Transverse colon (tissue), 4 donors: Measurements from ENCODE around the gene MCUR1. TPM values are rescaled to one million over a fixed set of nuclear protein-coding genes. Genes with fewer than 3 reads are reported as not detected.

Experiments used
- DNase-seq: peaks from one replicate; pipeline ENCODE4 v3.0.0-alpha.2; 2019
- H3K27ac ChIP-seq, 4 donors: fragments of 200-600 bp; sonication (generic); 2 replicates each; pipeline ENCODE4 v1.5.1; 2016 to 2018; ENCODE audit warnings: inconsistent platforms in 4 of 4
- H3K27me3 ChIP-seq: fragments of 200-600 bp; sonication (generic); 2 replicates; pipeline ENCODE4 v1.5.1; 2017; ENCODE audit warnings: inconsistent platforms
- H3K36me3 ChIP-seq, 4 donors: fragments of 200-600 bp; sonication (generic); 2 replicates each; pipeline ENCODE4 v1.5.1; 2017 to 2019; ENCODE audit warnings: inconsistent platforms in 4 of 4
- H3K4me1 ChIP-seq, 4 donors: fragments of 200-600 bp; sonication (generic); 2 replicates each; pipeline ENCODE4 v1.5.1; 2017 to 2020; ENCODE audit warnings: inconsistent platforms in 4 of 4
- H3K4me3 ChIP-seq, 4 donors: fragments of 200-600 bp; sonication (generic); 1 replicate in 1 of 4; 2 replicates in 3 of 4; pipeline versions ENCODE4 v1.5.1 to v1.6.1; 2017 to 2019; ENCODE audit warnings: inconsistent platforms in 4 of 4
- H3K9me3 ChIP-seq, 2 donors: fragments of 200-600 bp; sonication (generic); 2 replicates each; pipeline ENCODE4 v1.5.1; 2017 to 2019; ENCODE audit warnings: inconsistent platforms in 2 of 2
- EP300 ChIP-seq: sonication (generic); formaldehyde crosslinking; IDR thresholded peaks from one replicate; pipeline ENCODE4 v1.6.1; 2017; ENCODE audit warnings: antibody characterized with exemption, low read depth
- POLR2A ChIP-seq: fragments of 450-650 bp; IDR thresholded peaks from one replicate; pipeline ENCODE4 v1.6.1; 2016; ENCODE audit warnings: antibody characterized with exemption, mild to moderate bottlenecking, moderate library complexity
- POLR2AphosphoS5 ChIP-seq, 3 donors: sonication (generic); formaldehyde crosslinking; IDR thresholded peaks; one replicate each; pipeline ENCODE4 v1.6.1; 2016; ENCODE audit warnings: antibody characterized with exemption in 3 of 3
- WGBS, 2 donors: methylation state at CpG; one replicate each; pipeline ENCODE4 v1.1.5; 2018; ENCODE audit warnings: low coverage in 1 of 2; 5-methylcytosine and 5-hydroxymethylcytosine counted together
- in situ Hi-C, 4 donors: fragments of 200-750 bp; cut with MboI; loops; one replicate each; pipeline versions ENCODE4 v1.15.0 to v1.15.1; 2017; ENCODE audit warnings: low sequenced_read_pairs in 3 of 4, low pct_ligation_motif_present in 1 of 4, low pct_unique_long_range_greater_than_20kb in 1 of 4
- intact Hi-C: fragments of 100-400 bp; cut with DNase I; formaldehyde crosslinking; loops from one replicate; pipeline ENCODE4 v1.15.1; 2023; ENCODE audit warnings: low total_unique reads
- total RNA-seq, 4 donors: library from RNA; depleted of rRNA; stranded (reverse); fragments of >200 nt; gene quantifications; one replicate each; pipeline ENCODE4 v1.1.0, GENCODE V29; 2016
- TF ChIP-seq, protein P1 (sequence below), 5 experiments: fragments of 200-600 bp in 3 of 5; fragments of 450-650 bp in 2 of 5; sonication (generic) in 3 of 5; IDR thresholded peaks; 1 replicate in 2 of 5; 2 replicates in 3 of 5; pipeline ENCODE4 v1.5.1; 2016 to 2017; ENCODE audit warnings: antibody characterized with exemption in 5 of 5, inconsistent platforms in 3 of 5, mild to moderate bottlenecking in 2 of 5, moderate library complexity in 1 of 5

Gene MCUR1
- total RNA-seq, 4 donors from 2014 or later: 25.7 to 58.7 (median 31.1) TPM

GRCh38 chr6:13769655-13770053 is 44.7 kb downstream of the MCUR1 start:
- intact Hi-C loops (loop anchor here (10.0 kb wide), 2 partner anchors 55 to 155 kb away; partner anchors contain the start of genes NOL7 and RANBP9), in situ Hi-C loops (no loop called here)
- Histone ChIP-seq H3K36me3 (no peaks in the 10 kb centered on the region), H3K4me3 (no peak overlapping the region), H3K9me3 (no peaks in the 10 kb centered on the region), H3K27ac (no peak overlapping the region), H3K4me1 (peaks cover 0 to 8% (median 2%) of the 10 kb centered on the region in 4 donors), H3K27me3 (no peaks in the 10 kb centered on the region)
- no peak for TF ChIP-seq EP300
- TF ChIP-seq, protein P1, sequence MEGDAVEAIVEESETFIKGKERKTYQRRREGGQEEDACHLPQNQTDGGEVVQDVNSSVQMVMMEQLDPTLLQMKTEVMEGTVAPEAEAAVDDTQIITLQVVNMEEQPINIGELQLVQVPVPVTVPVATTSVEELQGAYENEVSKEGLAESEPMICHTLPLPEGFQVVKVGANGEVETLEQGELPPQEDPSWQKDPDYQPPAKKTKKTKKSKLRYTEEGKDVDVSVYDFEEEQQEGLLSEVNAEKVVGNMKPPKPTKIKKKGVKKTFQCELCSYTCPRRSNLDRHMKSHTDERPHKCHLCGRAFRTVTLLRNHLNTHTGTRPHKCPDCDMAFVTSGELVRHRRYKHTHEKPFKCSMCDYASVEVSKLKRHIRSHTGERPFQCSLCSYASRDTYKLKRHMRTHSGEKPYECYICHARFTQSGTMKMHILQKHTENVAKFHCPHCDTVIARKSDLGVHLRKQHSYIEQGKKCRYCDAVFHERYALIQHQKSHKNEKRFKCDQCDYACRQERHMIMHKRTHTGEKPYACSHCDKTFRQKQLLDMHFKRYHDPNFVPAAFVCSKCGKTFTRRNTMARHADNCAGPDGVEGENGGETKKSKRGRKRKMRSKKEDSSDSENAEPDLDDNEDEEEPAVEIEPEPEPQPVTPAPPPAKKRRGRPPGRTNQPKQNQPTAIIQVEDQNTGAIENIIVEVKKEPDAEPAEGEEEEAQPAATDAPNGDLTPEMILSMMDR (IDR thresholded peaks at IDR 0.05): no peak
- no peak for TF ChIP-seq POLR2A
- no peak for TF ChIP-seq POLR2AphosphoS5 (IDR thresholded peaks at IDR 0.05)
- WGBS, 2 donors: 91% methylated on average over 27 of the region's 27 CpGs; no CpG with 5 or more reads in 1 of the 2 donors
- DNase-seq: no peak

DNA sequence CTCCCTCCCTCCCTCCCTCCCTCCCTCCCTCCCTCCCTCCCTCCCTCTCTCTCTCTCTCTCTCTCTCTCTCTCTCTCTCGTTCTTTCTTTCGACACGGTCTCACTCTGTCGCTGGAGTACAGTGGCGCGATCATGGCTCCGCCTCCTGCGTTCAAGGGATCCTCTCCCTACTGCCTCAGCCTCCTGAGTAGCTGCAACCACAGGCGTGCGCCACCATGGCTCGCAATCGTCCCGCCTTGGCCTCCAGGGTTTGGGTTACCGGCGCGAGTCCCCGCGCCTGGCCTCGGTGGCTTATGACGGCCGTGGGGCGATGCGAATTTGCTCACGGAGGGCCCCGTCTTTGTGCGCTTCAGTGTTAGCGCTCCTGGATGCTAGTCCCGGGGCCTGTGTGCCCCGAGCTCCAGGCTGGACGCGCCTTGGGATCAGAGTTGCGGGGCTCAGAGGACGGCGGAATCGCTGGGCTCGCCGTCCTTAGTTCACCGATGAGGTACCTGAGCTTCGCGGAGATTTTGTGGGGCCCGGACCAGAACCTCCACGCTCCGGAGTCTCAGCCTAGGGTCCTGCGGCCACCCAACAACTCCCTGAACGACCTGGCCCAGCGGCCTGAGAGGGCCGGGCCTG is 45.2 kb downstream of the MCUR1 start:
- Histone ChIP-seq H3K36me3 (no peaks in the 10 kb centered on the region), H3K9me3 (no peaks in the 10 kb centered on the region), H3K27me3 (no peaks in the 10 kb centered on the region), H3K4me1 (peaks cover 0 to 8% (median 2%) of the 10 kb centered on the region in 4 donors), H3K4me3 (no peak overlapping the region), H3K27ac (no peak overlapping the region)
- intact Hi-C loops (loop anchor here (10.0 kb wide), 2 partner anchors 54 to 154 kb away; partner anchors contain the start of genes NOL7 and RANBP9), in situ Hi-C loops (no loop called here)
- WGBS, 2 donors: 98 to 100% methylated on average over 1 to 47 of the region's 47 CpGs
- TF ChIP-seq, protein P1 (IDR thresholded peaks at IDR 0.05): no peak
- no peak for TF ChIP-seq EP300
- no peak for DNase-seq

DNA sequence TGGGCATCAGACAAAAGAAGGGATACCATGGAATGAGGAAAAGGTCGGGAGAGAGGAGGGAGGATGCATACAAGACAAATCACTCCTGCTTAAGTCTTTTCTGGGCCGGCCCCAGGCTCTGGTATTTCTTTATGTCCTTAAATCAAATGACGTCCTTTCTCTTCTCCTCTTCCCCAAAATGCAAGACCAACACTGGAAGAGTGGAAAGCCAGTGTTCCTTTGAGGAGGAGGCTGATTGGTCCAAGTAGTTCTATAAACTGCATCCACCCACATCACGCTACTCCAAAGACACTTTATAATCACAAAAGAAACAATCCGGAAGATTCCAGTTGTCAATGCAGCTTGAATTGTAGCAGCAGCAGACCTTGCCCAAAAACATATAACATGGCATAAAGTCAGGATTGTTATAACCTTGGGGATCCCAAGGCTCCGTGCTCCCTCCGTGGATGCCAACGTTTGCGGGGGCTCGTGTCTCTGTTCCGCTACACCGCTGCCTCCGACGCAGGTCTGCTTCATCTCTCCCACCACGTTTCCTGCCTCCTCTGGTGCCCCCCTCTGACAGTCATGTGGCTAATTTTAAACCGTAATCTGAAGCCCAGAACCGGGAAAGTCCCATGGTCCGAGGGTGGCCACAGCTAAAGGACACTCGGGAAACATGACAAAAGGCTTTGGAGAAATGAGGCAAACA is 47.1 kb downstream of the MCUR1 start:
- TF ChIP-seq POLR2A: no peak
- no peak for TF ChIP-seq EP300
- TF ChIP-seq, protein P1 (IDR thresholded peaks at IDR 0.05): peak in 1 of 5 experiments; percentile 11
- peak in 2 of 3 donors; percentile 35 to 54 for TF ChIP-seq POLR2AphosphoS5 (IDR thresholded peaks at IDR 0.05)
- intact Hi-C loops (loop anchor here (10.0 kb wide), 2 partner anchors 52 to 152 kb away; partner anchors contain the start of genes NOL7 and RANBP9), in situ Hi-C loops (no loop called here)
- peak overlapping the region in 2 of 4 donors; percentile 22 to 31 for H3K4me3 ChIP-seq
- peak overlapping the region in 3 of 4 donors; percentile 40 to 70 (median 67) for H3K27ac ChIP-seq
- no peaks in the 10 kb centered on the region for H3K27me3 ChIP-seq
- H3K4me1 ChIP-seq: peaks cover 0 to 23% (median 13%) of the 10 kb centered on the region in 4 donors
- H3K9me3 ChIP-seq: no peaks in the 10 kb centered on the region
- H3K36me3 ChIP-seq: no peaks in the 10 kb centered on the region
- WGBS, 2 donors: 26 to 29% methylated on average over 9 to 19 of the region's 19 CpGs
- DNase-seq: peak; percentile 53

GRCh38 chr6:13766201-13766634 is 48.1 kb downstream of the MCUR1 start:
- Histone ChIP-seq H3K27ac (no peak overlapping the region), H3K4me3 (no peak overlapping the region), H3K27me3 (no peaks in the 10 kb centered on the region), H3K4me1 (peaks cover 0 to 28% (median 15%) of the 10 kb centered on the region in 4 donors), H3K36me3 (no peaks in the 10 kb centered on the region), H3K9me3 (no peaks in the 10 kb centered on the region)
- WGBS, 2 donors: 76 to 90% methylated on average over 2 to 5 of the region's 5 CpGs
- in situ Hi-C loops: no loop called here
- TF ChIP-seq, protein P1 (IDR thresholded peaks at IDR 0.05): no peak
- TF ChIP-seq EP300 (no peak), POLR2AphosphoS5 (IDR thresholded peaks at IDR 0.05) (no peak), POLR2A (no peak)
- DNase-seq: no peak
- intact Hi-C loops: loop anchor here (10.0 kb wide), 2 partner anchors 51 to 151 kb away; partner anchors contain the start of genes NOL7 and RANBP9
